HepG2 (cell line): ENCODE results near the gene HSD3B7. TPM values are rescaled to one million over a fixed set of nuclear protein-coding genes. Genes with fewer than 3 reads are reported as not detected.

Source experiments
- AGO2 ChIP-seq: fragments of 200-400 bp; formaldehyde crosslinking; optimal IDR thresholded peaks from 2 replicates; pipeline ENCODE3; 2017; ENCODE audit warnings: mild to moderate bottlenecking, low read depth, low read length, moderate library complexity
- AKAP8 ChIP-seq: sonication (generic); formaldehyde crosslinking; IDR thresholded peaks from 2 replicates; pipeline ENCODE4 v1.5.1; 2020; ENCODE audit warnings: mild to moderate bottlenecking, missing genetic modification reagents
- BCL6 ChIP-seq: IDR thresholded peaks from 2 replicates; pipeline ENCODE4 v1.6.1; 2016; ENCODE audit warnings: missing genetic modification reagents, missing compliant biosample characterization
- CREB1 ChIP-seq, 2 experiments: fragments of 450-650 bp in 1 of 2; IDR thresholded peaks; 2 replicates each; pipeline ENCODE4 v1.6.1; 2016 to 2017; ENCODE audit warnings: control low read depth in 1 of 2, mild to moderate bottlenecking in 1 of 2, missing compliant biosample characterization in 1 of 2, missing genetic modification characterization in 1 of 2
- ELF4 ChIP-seq: sonication (generic); formaldehyde crosslinking; IDR thresholded peaks from 2 replicates; pipeline ENCODE4 v1.5.0; 2020; ENCODE audit warnings: missing genetic modification reagents, mild to moderate bottlenecking, moderate library complexity, borderline replicate concordance
- FUBP1 ChIP-seq: sonication (generic); formaldehyde crosslinking; IDR thresholded peaks from 2 replicates; pipeline ENCODE4 v1.5.1; 2020; ENCODE audit warnings: missing genetic modification reagents, mild to moderate bottlenecking, borderline replicate concordance
- GPN1 ChIP-seq: sonication (generic); formaldehyde crosslinking; IDR thresholded peaks from 2 replicates; pipeline ENCODE4 v1.5.1; 2020; ENCODE audit warnings: missing genetic modification reagents, borderline replicate concordance
- HNRNPH1 ChIP-seq: fragments of 200-400 bp; formaldehyde crosslinking; optimal IDR thresholded peaks from 2 replicates; pipeline ENCODE3; 2017; ENCODE audit warnings: mild to moderate bottlenecking, low read depth, low read length
- KAT8 ChIP-seq: IDR thresholded peaks from 2 replicates; pipeline ENCODE4 v1.6.1; 2016; ENCODE audit warnings: missing genetic modification reagents, missing compliant biosample characterization
- MAF1 ChIP-seq: sonication (generic); formaldehyde crosslinking; IDR thresholded peaks from 2 replicates; pipeline ENCODE4 v1.5.0; 2020; ENCODE audit warnings: missing genetic modification reagents, borderline replicate concordance
- NFYB ChIP-seq: sonication (generic); formaldehyde crosslinking; IDR thresholded peaks from 2 replicates; pipeline ENCODE4 v1.4.0; 2020; ENCODE audit warnings: missing genetic modification reagents
- SMAD1 ChIP-seq: sonication (generic); formaldehyde crosslinking; IDR thresholded peaks from 2 replicates; pipeline ENCODE4 v1.4.0; 2020; ENCODE audit warnings: missing genetic modification reagents, low read depth, mild to moderate bottlenecking, borderline replicate concordance
- SP4 ChIP-seq: sonication (generic); formaldehyde crosslinking; IDR thresholded peaks from 2 replicates; pipeline ENCODE4 v1.8.1; 2023; ENCODE audit warnings: mild to moderate bottlenecking, missing genetic modification reagents
- TRIM24 ChIP-seq: sonication (generic); formaldehyde crosslinking; IDR thresholded peaks from 2 replicates; pipeline ENCODE4 v1.8.0; 2022; ENCODE audit warnings: mild to moderate bottlenecking, missing genetic modification reagents
- U2AF1 ChIP-seq: fragments of 200-400 bp; formaldehyde crosslinking; optimal IDR thresholded peaks from 2 replicates; pipeline ENCODE3; 2017; ENCODE audit warnings: mild to moderate bottlenecking, low read depth, low read length
- ZFYVE20 ChIP-seq: sonication (generic); formaldehyde crosslinking; IDR thresholded peaks from 2 replicates; pipeline ENCODE4 v1.8.0; 2023; ENCODE audit warnings: low read depth, mild to moderate bottlenecking, moderate library complexity, missing genetic modification reagents, borderline replicate concordance
- ZNF207 ChIP-seq: fragments of 450-650 bp; IDR thresholded peaks from 2 replicates; pipeline ENCODE4 v1.6.1; 2016; ENCODE audit warnings: antibody characterized with exemption, borderline replicate concordance
- ZNF225 ChIP-seq: sonication (generic); formaldehyde crosslinking; IDR thresholded peaks from 2 replicates; pipeline ENCODE4 v1.4.0; 2020; ENCODE audit warnings: mild to moderate bottlenecking, missing genetic modification reagents
- ZNF512B ChIP-seq: sonication (generic); formaldehyde crosslinking; IDR thresholded peaks from 2 replicates; pipeline ENCODE4 v1.5.1; 2020; ENCODE audit warnings: missing genetic modification reagents, mild to moderate bottlenecking, borderline replicate concordance
- ZNF547 ChIP-seq: sonication (generic); formaldehyde crosslinking; IDR thresholded peaks from 2 replicates; pipeline ENCODE4 v1.5.1; 2020; ENCODE audit warnings: mild to moderate bottlenecking, missing genetic modification reagents
- ZNF678 ChIP-seq: sonication (generic); formaldehyde crosslinking; IDR thresholded peaks from 2 replicates; pipeline ENCODE4 v1.4.0; 2020; ENCODE audit warnings: mild to moderate bottlenecking, missing genetic modification reagents
- ZSCAN21 ChIP-seq: sonication (generic); formaldehyde crosslinking; IDR thresholded peaks from 2 replicates; pipeline ENCODE4 v1.8.0; 2022; ENCODE audit warnings: mild to moderate bottlenecking, missing genetic modification reagents, moderate library complexity, borderline replicate concordance
- polyA plus RNA-seq, 8 experiments: library from polyadenylated mRNA; depleted of rRNA in 3 of 8; stranded (reverse) in 7 of 8; unstranded in 1 of 8; fragments of >200 nt; fragmentation: Illumina TruSeq in 4 of 8; extraction: Trizol in 4 of 8; gene quantifications; 2 replicates each; pipeline versions ENCODE4 v1.2.1 to v1.2.3, GENCODE V29; 2011 to 2016; ENCODE audit warnings: low read depth in 4 of 8, missing spikeins in 1 of 8, mixed read lengths in 1 of 8; ENCODE audit not compliant: insufficient read depth in 1 of 8
- total RNA-seq, 5 experiments: library from RNA; depleted of rRNA; stranded (reverse); fragments of >200 nt; fragmentation: Illumina TruSeq; extraction: Trizol; gene quantifications; 2 replicates each; pipeline ENCODE4 v1.2.3, GENCODE V29; 2016; ENCODE audit warnings: low read depth in 1 of 5
- TF ChIP-seq, protein P1 (sequence below): sonication (generic); formaldehyde crosslinking; IDR thresholded peaks from 2 replicates; pipeline ENCODE4 v1.8.1; 2022; ENCODE audit warnings: mild to moderate bottlenecking, missing genetic modification reagents

Gene HSD3B7
- total and polyA plus RNA-seq, 2 of the 13 experiments (the other 11 are each of a cell fraction or from before 2014, with no cell fraction given): 32.9 to 69.7 TPM

- 0 out of 2 replicates have a peak, but pooled peaks have one; percentile 27 for TF ChIP-seq ZNF547 (CRISPR knock-in tag)
- no peak for TF ChIP-seq NFYB (CRISPR knock-in tag)
- TF ChIP-seq, protein P1, sequence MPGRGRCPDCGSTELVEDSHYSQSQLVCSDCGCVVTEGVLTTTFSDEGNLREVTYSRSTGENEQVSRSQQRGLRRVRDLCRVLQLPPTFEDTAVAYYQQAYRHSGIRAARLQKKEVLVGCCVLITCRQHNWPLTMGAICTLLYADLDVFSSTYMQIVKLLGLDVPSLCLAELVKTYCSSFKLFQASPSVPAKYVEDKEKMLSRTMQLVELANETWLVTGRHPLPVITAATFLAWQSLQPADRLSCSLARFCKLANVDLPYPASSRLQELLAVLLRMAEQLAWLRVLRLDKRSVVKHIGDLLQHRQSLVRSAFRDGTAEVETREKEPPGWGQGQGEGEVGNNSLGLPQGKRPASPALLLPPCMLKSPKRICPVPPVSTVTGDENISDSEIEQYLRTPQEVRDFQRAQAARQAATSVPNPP (CRISPR knock-in tag): no peak; the same call in 1 of the 2 replicates
- TF ChIP-seq HNRNPH1: no peak
- peak; percentile 74 for TF ChIP-seq ZSCAN21 (CRISPR knock-in tag)
- TF ChIP-seq ZNF207: no peak
- TF ChIP-seq SMAD1: 0 out of 2 replicates have a peak, but pooled peaks have one; percentile 70
- peak; percentile 99 for TF ChIP-seq AGO2
- TF ChIP-seq MAF1: no peak; the same call in 1 of the 2 replicates
- TF ChIP-seq ZNF512B (CRISPR knock-in tag): no peak
- TF ChIP-seq AKAP8 (CRISPR knock-in tag): peak; percentile 88; the same call in 1 of the 2 replicates
- no peak for TF ChIP-seq TRIM24 (CRISPR knock-in tag)
- no peak for TF ChIP-seq U2AF1
- peak; percentile 51; the same call in 1 of the 2 replicates for TF ChIP-seq SP4 (CRISPR knock-in tag)
- TF ChIP-seq ELF4 (CRISPR knock-in tag): no peak
- TF ChIP-seq ZNF678 (CRISPR knock-in tag): no peak
- no peak for TF ChIP-seq BCL6 (CRISPR knock-in tag)
- TF ChIP-seq KAT8: no peak; the same call in none of the 2 replicates
- no peak for TF ChIP-seq ZFYVE20
- TF ChIP-seq ZNF225 (CRISPR knock-in tag): no peak
- TF ChIP-seq CREB1 (IDR thresholded peaks at IDR 0.05): no peak
- TF ChIP-seq CREB1 (CRISPR knock-in tag; IDR thresholded peaks at IDR 0.05): no peak
- no peak for TF ChIP-seq FUBP1 (CRISPR knock-in tag)
- no peak for TF ChIP-seq GPN1 (CRISPR knock-in tag)
These were observed 36.0 kb upstream of the HSD3B7 start, which contains the start of gene ORAI3 (continued) for GRCh38 chr16:30948667-30949649.
